Hepatocyte (in vitro differentiated cells): Measurements from ENCODE around the gene EFHD2. TPM values are rescaled to one million over a fixed set of nuclear protein-coding genes. Genes with fewer than 3 reads are reported as not detected.

Source experiments
- DNase-seq: peaks from one replicate; pipeline ENCODE4 v3.0.0-alpha.2; 2016; ENCODE audit warnings: low spot score
- H2AFZ ChIP-seq: fragments of 200-600 bp; sonication (generic); 2 replicates; pipeline ENCODE4 v1.6.0; 2016; ENCODE audit warnings: antibody characterized with exemption, mild to moderate bottlenecking
- H3K27ac ChIP-seq: fragments of 200-600 bp; sonication (generic); 2 replicates; pipeline ENCODE4 v1.5.1; 2016; ENCODE audit warnings: mild to moderate bottlenecking
- H3K27me3 ChIP-seq: fragments of 200-600 bp; sonication (generic); 2 replicates; pipeline ENCODE4 v1.6.1; 2016
- H3K36me3 ChIP-seq: fragments of 200-600 bp; sonication (generic); replicated peaks from 2 replicates; pipeline ENCODE4 v1.5.1; 2016; ENCODE audit warnings: low read depth; ENCODE audit not compliant: insufficient read depth
- H3K4me1 ChIP-seq: fragments of 200-600 bp; sonication (generic); 2 replicates; pipeline ENCODE4 v1.5.1; 2016; ENCODE audit warnings: mild to moderate bottlenecking, moderate library complexity; ENCODE audit not compliant: insufficient read depth
- H3K4me2 ChIP-seq: fragments of 200-600 bp; sonication (generic); 2 replicates; pipeline ENCODE4 v1.6.0; 2016
- H3K4me3 ChIP-seq: fragments of 200-600 bp; sonication (generic); 2 replicates; pipeline ENCODE4 v1.5.1; 2016; ENCODE audit warnings: mild to moderate bottlenecking
- H3K79me2 ChIP-seq: fragments of 200-600 bp; sonication (generic); 2 replicates; pipeline ENCODE4 v1.6.0; 2017; ENCODE audit warnings: mild to moderate bottlenecking
- H3K9me2 ChIP-seq: fragments of 200-600 bp; sonication (generic); replicated peaks from 2 replicates; pipeline ENCODE4 v1.6.0; 2017; ENCODE audit warnings: mild to moderate bottlenecking; ENCODE audit not compliant: insufficient read depth
- H3K9me3 ChIP-seq: fragments of 200-600 bp; sonication (generic); 2 replicates; pipeline ENCODE4 v1.5.1; 2016; ENCODE audit warnings: low read depth, mild to moderate bottlenecking
- H4K20me1 ChIP-seq: fragments of 200-600 bp; sonication (generic); 2 replicates; pipeline ENCODE4 v1.6.0; 2016; ENCODE audit warnings: mild to moderate bottlenecking; ENCODE audit not compliant: insufficient read depth, poor library complexity, severe bottlenecking
- EZH2 ChIP-seq: fragments of 200-600 bp; sonication (generic); IDR thresholded peaks from 2 replicates; pipeline ENCODE4 v1.6.1; 2016; ENCODE audit warnings: antibody characterized with exemption, mild to moderate bottlenecking, borderline replicate concordance
- EZH2phosphoT487 ChIP-seq: fragments of 200-600 bp; sonication (generic); IDR thresholded peaks from one replicate; pipeline ENCODE4 v1.6.1; 2018; ENCODE audit warnings: antibody characterized with exemption, mild to moderate bottlenecking, low read depth, moderate library complexity; ENCODE audit not compliant: unreplicated experiment, severe bottlenecking
- WGBS: methylation state at CpG from one replicate; pipeline ENCODE4 v1.1.6; 2016; ENCODE audit warnings: low lambda C conversion rate; ENCODE audit errors: missing lambda C conversion rate; 5-methylcytosine and 5-hydroxymethylcytosine counted together
- polyA plus RNA-seq: library from polyadenylated mRNA; unstranded; fragments of >200 nt; fragmentation: Nextera tagmentation; extraction: Ambion mirVana; gene quantifications from 2 replicates; pipeline ENCODE4 v1.2.1, GENCODE V29; 2016
- total RNA-seq: library from RNA; depleted of rRNA; stranded (reverse); fragments of >200 nt; gene quantifications from 2 replicates; pipeline ENCODE4 v1.2.3, GENCODE V29; 2014
- TF ChIP-seq, protein P1 (sequence below): fragments of 200-600 bp; sonication (generic); IDR thresholded peaks from 2 replicates; pipeline ENCODE4 v1.5.1; 2016; ENCODE audit warnings: antibody characterized with exemption, mild to moderate bottlenecking; ENCODE audit not compliant: poor library complexity

Gene EFHD2
- total and polyA plus RNA-seq, 2 experiments from 2014 or later = 34.4 to 63.7 TPM

GRCh38 chr1:15417059-15417934, 7.6 kb downstream of the EFHD2 start:
- Histone ChIP-seq H3K27ac (no peak overlapping the region), H3K9me2 (no peaks in the 10 kb centered on the region), H3K9me3 (no peaks in the 10 kb centered on the region), H3K27me3 (no peaks in the 10 kb centered on the region), H3K79me2 (peaks cover 31% of the 10 kb centered on the region), H3K4me2 (no peak overlapping the region), H2AFZ (no peak overlapping the region), H4K20me1 (no peaks in the 10 kb centered on the region), H3K4me1 (peaks cover 7% of the 10 kb centered on the region), H3K4me3 (no peak overlapping the region), H3K36me3 (no peaks in the 10 kb centered on the region)
- peak; percentile 61 for DNase-seq
- WGBS = 70% methylated on average over 18 of the region's 18 CpGs
- no peak for TF ChIP-seq EZH2phosphoT487
- TF ChIP-seq, protein P1, sequence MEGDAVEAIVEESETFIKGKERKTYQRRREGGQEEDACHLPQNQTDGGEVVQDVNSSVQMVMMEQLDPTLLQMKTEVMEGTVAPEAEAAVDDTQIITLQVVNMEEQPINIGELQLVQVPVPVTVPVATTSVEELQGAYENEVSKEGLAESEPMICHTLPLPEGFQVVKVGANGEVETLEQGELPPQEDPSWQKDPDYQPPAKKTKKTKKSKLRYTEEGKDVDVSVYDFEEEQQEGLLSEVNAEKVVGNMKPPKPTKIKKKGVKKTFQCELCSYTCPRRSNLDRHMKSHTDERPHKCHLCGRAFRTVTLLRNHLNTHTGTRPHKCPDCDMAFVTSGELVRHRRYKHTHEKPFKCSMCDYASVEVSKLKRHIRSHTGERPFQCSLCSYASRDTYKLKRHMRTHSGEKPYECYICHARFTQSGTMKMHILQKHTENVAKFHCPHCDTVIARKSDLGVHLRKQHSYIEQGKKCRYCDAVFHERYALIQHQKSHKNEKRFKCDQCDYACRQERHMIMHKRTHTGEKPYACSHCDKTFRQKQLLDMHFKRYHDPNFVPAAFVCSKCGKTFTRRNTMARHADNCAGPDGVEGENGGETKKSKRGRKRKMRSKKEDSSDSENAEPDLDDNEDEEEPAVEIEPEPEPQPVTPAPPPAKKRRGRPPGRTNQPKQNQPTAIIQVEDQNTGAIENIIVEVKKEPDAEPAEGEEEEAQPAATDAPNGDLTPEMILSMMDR = no peak
- no peak for TF ChIP-seq EZH2

- H3K36me3 ChIP-seq = no peaks in the 10 kb centered on the region
- H2AFZ ChIP-seq = no peak overlapping the region
- H3K4me1 ChIP-seq = peaks cover 12% of the 10 kb centered on the region
- H3K9me2 ChIP-seq = no peaks in the 10 kb centered on the region
- H3K4me3 ChIP-seq = no peak overlapping the region
- H3K9me3 ChIP-seq = no peaks in the 10 kb centered on the region
- TF ChIP-seq EZH2phosphoT487 (no peak), EZH2 (no peak)
- TF ChIP-seq, protein P1 = no peak
- H3K79me2 ChIP-seq = peaks cover 27% of the 10 kb centered on the region
- no peak for DNase-seq
- H3K27me3 ChIP-seq = no peaks in the 10 kb centered on the region
- no peaks in the 10 kb centered on the region for H4K20me1 ChIP-seq
- no peak overlapping the region for H3K4me2 ChIP-seq
- no peak overlapping the region for H3K27ac ChIP-seq
- 88% methylated on average over 18 of the region's 18 CpGs for WGBS
Observed at GRCh38 chr1:15418806-15419515, 9.3 kb downstream of the EFHD2 start.

DNA sequence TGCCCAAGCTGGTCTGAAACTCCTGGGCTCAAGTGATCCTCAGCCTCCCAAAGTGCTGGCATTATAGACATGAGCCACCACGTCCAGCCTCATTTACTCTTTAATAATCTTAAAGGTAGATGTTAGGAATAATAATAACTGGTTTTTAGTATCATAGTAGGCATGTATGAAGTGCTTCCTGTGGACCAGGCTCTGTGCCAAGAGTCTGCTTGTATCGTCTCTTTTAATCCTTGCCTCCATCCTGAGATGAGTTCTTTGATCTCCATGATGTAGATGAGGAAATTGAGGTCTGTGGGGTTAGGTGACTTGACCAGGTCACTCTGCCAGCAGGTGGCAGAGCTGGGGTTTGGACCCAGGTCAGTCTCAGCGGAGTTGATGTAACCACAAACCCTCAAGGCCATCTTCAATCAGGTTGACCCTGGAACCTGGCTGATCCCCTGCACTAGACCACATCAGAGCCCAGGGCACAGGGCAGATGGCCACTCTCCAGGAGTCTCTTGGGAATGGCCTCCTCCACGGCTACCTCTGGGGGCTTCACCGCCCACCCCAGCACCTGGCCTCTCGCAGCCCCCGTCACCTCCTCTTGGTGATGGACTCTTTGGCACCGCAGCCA, 11.3 kb downstream of the EFHD2 start:
- Histone ChIP-seq H3K79me2 (peaks cover 14% of the 10 kb centered on the region), H3K9me2 (no peaks in the 10 kb centered on the region), H3K9me3 (no peaks in the 10 kb centered on the region), H4K20me1 (no peaks in the 10 kb centered on the region), H2AFZ (no peak overlapping the region), H3K27ac (no peak overlapping the region), H3K4me1 (peaks cover 9% of the 10 kb centered on the region), H3K36me3 (no peaks in the 10 kb centered on the region), H3K27me3 (no peaks in the 10 kb centered on the region), H3K4me2 (no peak overlapping the region), H3K4me3 (no peak overlapping the region)
- TF ChIP-seq EZH2 (no peak), EZH2phosphoT487 (no peak)
- TF ChIP-seq, protein P1 = no peak
- WGBS = 93% methylated on average over 8 of the region's 8 CpGs
- no peak for DNase-seq
